Astrocyte (in vitro differentiated cells and primary cell): ENCODE data around the gene SLCO2A1.

Experiments
- CTCF ChIP-seq: IDR thresholded peaks from 2 replicates; pipeline ENCODE4 v1.5.1; 2011; ENCODE audit warnings: low read depth, mild to moderate bottlenecking, inconsistent platforms, low read length, moderate library complexity; ENCODE audit not compliant: insufficient read depth
- EZH2 ChIP-seq: IDR thresholded peaks from 2 replicates; pipeline ENCODE4 v1.6.1; 2012; ENCODE audit warnings: mild to moderate bottlenecking, low read length, inconsistent platforms; ENCODE audit not compliant: insufficient read depth

- TF ChIP-seq CTCF (no peak), EZH2 (no peak)
Observed at GRCh38 chr3:133937756-133938601, 91.7 kb downstream of the SLCO2A1 start.
